Osteocyte (in vitro differentiated cells): ENCODE data around the gene LENG8. TPM values are rescaled to one million over a fixed set of nuclear protein-coding genes. Genes with fewer than 3 reads are reported as not detected.

Experiments
- DNase-seq: peaks from one replicate; pipeline ENCODE4 v3.0.0; 2021; ENCODE audit warnings: mixed read lengths; ENCODE audit not compliant: unreplicated experiment; ENCODE audit errors: extremely low spot score
- H3K27ac Mint-ChIP-seq: one replicate; pipeline ENCODE4 v1.8.0; 2021; ENCODE audit warnings: mild to moderate bottlenecking, mixed read lengths; ENCODE audit not compliant: unreplicated experiment
- H3K27me3 Mint-ChIP-seq: one replicate; pipeline ENCODE4 v1.8.0; 2021; ENCODE audit warnings: mixed read lengths; ENCODE audit not compliant: unreplicated experiment
- H3K36me3 Mint-ChIP-seq: one replicate; pipeline ENCODE4 v1.8.0; 2021; ENCODE audit warnings: mixed read lengths; ENCODE audit not compliant: unreplicated experiment
- H3K4me1 Mint-ChIP-seq: one replicate; pipeline ENCODE4 v1.8.0; 2021; ENCODE audit warnings: mixed read lengths; ENCODE audit not compliant: unreplicated experiment
- H3K4me3 Mint-ChIP-seq: one replicate; pipeline ENCODE4 v1.8.0; 2021; ENCODE audit warnings: mild to moderate bottlenecking, moderate library complexity, mixed read lengths; ENCODE audit not compliant: unreplicated experiment
- H3K9me3 Mint-ChIP-seq: one replicate; pipeline ENCODE4 v1.8.0; 2021; ENCODE audit warnings: mixed read lengths; ENCODE audit not compliant: unreplicated experiment
- CTCF ChIP-seq: fragments of 200-600 bp; sonication (generic); IDR thresholded peaks from 2 replicates; pipeline ENCODE4 v1.5.0; 2021; ENCODE audit warnings: antibody characterized with exemption, mild to moderate bottlenecking, moderate library complexity
- total RNA-seq: library from RNA; stranded (reverse); gene quantifications from 2 replicates; pipeline ENCODE4 v1.2.1, GENCODE V29; 2021

LENG8 gene
- total RNA-seq, 1 donor from 2014 or later = 192 TPM

- DNase-seq = no peak
- Mint-ChIP-seq H3K27me3 (peaks cover 6% of the 10 kb centered on the region), H3K27ac (no peak overlapping the region), H3K4me1 (peaks cover 2% of the 10 kb centered on the region), H3K4me3 (no peak overlapping the region), H3K9me3 (no peaks in the 10 kb centered on the region), H3K36me3 (no peaks in the 10 kb centered on the region)
- TF ChIP-seq CTCF = no peak
Observed at GRCh38 chr19:54424201-54424600, 24.8 kb upstream of the LENG8 start.

DNA sequence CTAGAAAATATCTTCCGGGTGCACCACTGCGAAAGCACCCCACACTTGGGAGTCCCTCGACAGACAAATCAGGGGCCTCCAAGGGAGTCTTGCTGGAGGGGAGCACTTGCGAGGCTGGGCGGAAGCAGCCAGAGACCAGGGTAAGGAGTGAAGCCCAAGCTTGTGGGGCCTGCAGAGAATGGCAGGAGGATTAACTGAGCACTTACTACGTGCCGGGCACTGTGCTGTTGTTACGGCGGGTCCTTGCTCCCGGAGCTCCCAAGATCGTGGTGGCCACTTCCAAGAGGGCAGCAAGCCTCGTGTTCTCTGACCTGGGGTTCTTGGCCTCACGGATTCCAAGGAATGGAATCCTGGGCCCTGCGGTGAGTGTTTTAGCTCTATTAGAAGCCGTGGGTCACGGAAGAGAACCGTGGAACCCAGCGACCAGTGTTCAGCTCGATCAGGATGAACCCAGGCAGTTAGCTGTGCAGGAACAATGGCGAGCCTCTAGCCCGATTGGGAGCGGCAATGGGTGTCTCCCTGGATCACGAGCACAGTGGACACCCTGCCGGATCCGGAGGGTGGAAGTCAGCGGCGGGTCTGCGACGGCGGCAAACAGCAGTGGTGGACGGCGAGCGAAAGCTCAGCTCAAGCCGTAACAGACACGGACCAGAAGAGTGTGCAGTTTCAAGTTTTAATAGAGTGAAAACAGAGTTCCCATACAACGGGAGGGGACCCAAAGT lies 24.2 kb upstream of the LENG8 start:
- Mint-ChIP-seq H3K27ac (no peak overlapping the region), H3K36me3 (no peaks in the 10 kb centered on the region), H3K4me3 (no peak overlapping the region), H3K27me3 (peaks cover 1% of the 10 kb centered on the region), H3K9me3 (no peaks in the 10 kb centered on the region), H3K4me1 (peaks cover 2% of the 10 kb centered on the region)
- DNase-seq = no peak
- TF ChIP-seq CTCF = no peak

GRCh38 chr19:54425382-54425723 lies 23.6 kb upstream of the LENG8 start:
- Mint-ChIP-seq H3K4me1 (peaks cover 2% of the 10 kb centered on the region), H3K27me3 (no peaks in the 10 kb centered on the region), H3K36me3 (no peaks in the 10 kb centered on the region), H3K27ac (no peak overlapping the region), H3K4me3 (no peak overlapping the region), H3K9me3 (no peaks in the 10 kb centered on the region)
- TF ChIP-seq CTCF = no peak
- no peak for DNase-seq

- DNase-seq = no peak
- Mint-ChIP-seq H3K36me3 (no peaks in the 10 kb centered on the region), H3K27me3 (peaks cover 2% of the 10 kb centered on the region), H3K4me1 (peaks cover 6% of the 10 kb centered on the region), H3K9me3 (no peaks in the 10 kb centered on the region), H3K4me3 (no peak overlapping the region), H3K27ac (no peak overlapping the region)
- TF ChIP-seq CTCF = no peak
Observed at GRCh38 chr19:54426291-54426931, 22.6 kb upstream of the LENG8 start.

DNA sequence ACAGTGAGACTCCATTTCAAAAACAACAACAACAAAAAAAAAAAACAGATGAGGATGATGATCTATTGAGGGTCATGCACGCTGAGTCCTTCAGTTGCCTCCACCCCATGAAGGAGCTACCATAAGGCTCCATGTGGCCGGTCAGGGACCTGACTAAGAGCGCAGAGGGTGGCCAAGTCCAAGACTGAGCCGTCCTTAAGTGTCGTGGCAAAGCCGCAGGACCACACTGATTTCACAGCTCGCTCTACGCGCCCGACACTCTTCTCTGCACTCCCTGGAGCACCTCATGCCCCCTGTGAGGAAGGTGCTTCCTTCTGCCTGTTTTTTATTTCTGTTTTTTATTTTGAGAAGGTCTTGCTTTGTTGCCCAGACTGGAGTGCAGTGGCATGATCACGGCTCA lies 21.4 kb upstream of the LENG8 start:
- DNase-seq = no peak
- no peak overlapping the region for H3K4me3 Mint-ChIP-seq
- no peaks in the 10 kb centered on the region for H3K36me3 Mint-ChIP-seq
- H3K4me1 Mint-ChIP-seq = peaks cover 10% of the 10 kb centered on the region
- H3K9me3 Mint-ChIP-seq = no peaks in the 10 kb centered on the region
- TF ChIP-seq CTCF = no peak
- H3K27me3 Mint-ChIP-seq = peaks cover 2% of the 10 kb centered on the region
- no peak overlapping the region for H3K27ac Mint-ChIP-seq
